Tibial nerve (tissue), 4 donors: ENCODE results near the gene ANKRD39. TPM values are rescaled to one million over a fixed set of nuclear protein-coding genes. Genes with fewer than 3 reads are reported as not detected.
A peak's percentile ranks its signal among the peaks of the same experiment; 100 is the strongest.

ENCODE experiments used
- DNase-seq, 2 donors: peaks; one replicate each; pipeline ENCODE4 v3.0.0-alpha.2; 2019; ENCODE audit warnings: low spot score in 2 of 2
- H3K27ac ChIP-seq, 4 donors: fragments of 200-600 bp; sonication (generic) in 3 of 4; one replicate each; pipeline ENCODE4 v1.5.1; 2017 to 2019; ENCODE audit warnings: mild to moderate bottlenecking in 1 of 4
- H3K27me3 ChIP-seq, 2 donors: fragments of 200-600 bp; sonication (generic) in 1 of 2; one replicate each; pipeline versions ENCODE4 v1.5.1 to v1.6.0; 2017 to 2019
- H3K36me3 ChIP-seq, 3 donors: fragments of 200-600 bp; sonication (generic); one replicate each; pipeline ENCODE4 v1.5.1; 2018 to 2019
- H3K4me1 ChIP-seq, 4 donors: fragments of 200-600 bp; sonication (generic) in 3 of 4; one replicate each; pipeline ENCODE4 v1.5.1; 2017 to 2019
- H3K4me3 ChIP-seq, 4 donors: fragments of 200-600 bp; sonication (generic) in 3 of 4; one replicate each; pipeline ENCODE4 v1.5.1; 2017 to 2019; ENCODE audit warnings: mild to moderate bottlenecking in 1 of 4, moderate library complexity in 1 of 4
- H3K9me3 ChIP-seq, 4 donors: fragments of 200-600 bp; sonication (generic) in 3 of 4; one replicate each; pipeline ENCODE4 v1.5.1; 2017 to 2019
- CTCF ChIP-seq, 5 experiments: fragments of 200-600 bp in 3 of 5; fragments of 450-650 bp in 2 of 5; sonication (generic) in 3 of 5; IDR thresholded peaks; one replicate each; pipeline ENCODE4 v1.5.1; 2016 to 2019; ENCODE audit warnings: antibody characterized with exemption in 5 of 5, mild to moderate bottlenecking in 3 of 5, moderate library complexity in 2 of 5
- EP300 ChIP-seq, 2 donors: sonication (generic); formaldehyde crosslinking; IDR thresholded peaks; one replicate each; pipeline ENCODE4 v1.6.1; 2017; ENCODE audit warnings: antibody characterized with exemption in 2 of 2, mild to moderate bottlenecking in 1 of 2
- POLR2A ChIP-seq, 2 donors: fragments of 450-650 bp; IDR thresholded peaks; one replicate each; pipeline ENCODE4 v1.6.1; 2017; ENCODE audit warnings: antibody characterized with exemption in 2 of 2, mild to moderate bottlenecking in 2 of 2, moderate library complexity in 2 of 2
- WGBS, 2 donors: methylation state at CpG; one replicate each; pipeline ENCODE4 v1.1.5; 2018; 5-methylcytosine and 5-hydroxymethylcytosine counted together
- total RNA-seq, 4 donors: library from RNA; depleted of rRNA; stranded (reverse); fragments of >200 nt; gene quantifications; one replicate each; pipeline ENCODE4 v1.1.0, GENCODE V29; 2016

The ANKRD39 gene
- total RNA-seq, 4 donors from 2014 or later, result 13.8 to 23.7 (median 19.5) TPM

- H3K36me3 ChIP-seq, result peaks cover 0 to 76% (median 8%) of the 10 kb centered on the region in 3 donors
- H3K4me1 ChIP-seq, result no peaks in the 10 kb centered on the region
- TF ChIP-seq EP300 (IDR thresholded peaks at IDR 0.05) (no peak), CTCF (IDR thresholded peaks at IDR 0.05) (no peak), POLR2A (IDR thresholded peaks at IDR 0.05) (no peak)
- DNase-seq, result no peak
- no peaks in the 10 kb centered on the region for H3K9me3 ChIP-seq
- 91 to 98% methylated on average over 5 of the region's 5 CpGs for WGBS, 2 donors
- H3K27ac ChIP-seq, result no peak overlapping the region
- no peak overlapping the region for H3K4me3 ChIP-seq
- H3K27me3 ChIP-seq, result no peaks in the 10 kb centered on the region
Measured at GRCh38 chr2:96846825-96847224, 11.0 kb downstream of the ANKRD39 start.

- 74 to 75% methylated on average over 16 to 17 of the region's 17 CpGs for WGBS, 2 donors
- H3K36me3 ChIP-seq, result peaks cover 0 to 70% (median under 1%) of the 10 kb centered on the region in 3 donors
- no peaks in the 10 kb centered on the region for H3K9me3 ChIP-seq
- no peak overlapping the region for H3K27ac ChIP-seq
- peaks cover 0 to 7% (median 2%) of the 10 kb centered on the region in 4 donors for H3K4me1 ChIP-seq
- no peaks in the 10 kb centered on the region for H3K27me3 ChIP-seq
- no peak overlapping the region for H3K4me3 ChIP-seq
- TF ChIP-seq CTCF (IDR thresholded peaks at IDR 0.05) (no peak), EP300 (IDR thresholded peaks at IDR 0.05) (no peak), POLR2A (IDR thresholded peaks at IDR 0.05) (no peak)
- no peak for DNase-seq
Measured at GRCh38 chr2:96844405-96844808, 13.4 kb downstream of the ANKRD39 start.

DNA sequence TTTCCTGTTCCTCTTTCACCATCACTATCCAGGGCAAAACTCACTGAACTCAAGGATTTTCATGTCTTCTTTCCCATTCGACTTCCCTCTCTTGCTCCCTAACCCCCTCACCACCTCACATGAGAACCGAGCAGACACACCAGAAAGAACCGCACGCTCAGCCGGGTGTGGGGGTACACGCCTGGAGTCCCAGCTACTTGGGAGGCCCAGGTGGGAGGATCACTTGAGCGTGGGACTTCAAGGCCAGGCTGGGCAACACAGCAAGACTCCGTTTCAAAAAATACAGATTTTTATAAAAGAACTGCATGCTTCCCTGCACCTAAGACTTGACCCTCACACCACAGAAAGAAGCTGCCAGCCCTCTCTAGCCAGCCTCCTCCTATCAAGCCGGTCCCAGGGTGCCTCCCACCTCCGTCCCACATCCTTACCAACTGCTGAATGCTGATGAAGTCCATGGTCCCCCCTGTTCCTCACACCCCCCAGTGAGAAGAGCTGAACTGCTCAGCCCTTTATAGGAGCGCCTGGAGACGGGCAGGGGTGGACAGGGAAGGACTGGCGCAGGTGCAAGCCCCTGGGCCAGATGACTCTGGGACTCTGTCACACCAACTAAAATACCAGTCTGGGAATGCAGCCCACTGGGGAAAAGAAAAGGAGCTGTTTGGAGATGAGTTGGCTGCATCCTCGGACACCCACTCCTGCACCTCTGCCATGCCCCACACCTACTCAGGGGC is 14.1 kb downstream of the ANKRD39 start, which contains the start of gene ANKRD23:
Gene ANKRD23 (minus strand): TSS at position 484 of the 731 bp plus-strand sequence. CDS start 29 bp downstream, at position 455.
- Histone ChIP-seq H3K4me1 (peaks cover 0 to 13% (median 3%) of the 10 kb centered on the region in 4 donors), H3K4me3 (no peak within 1 kb of the TSS), H3K27ac (no peak within 1 kb of the TSS), H3K36me3 (peaks cover 0 to 70% (median 0%) of the 10 kb centered on the region in 3 donors), H3K9me3 (no peaks in the 10 kb centered on the region), H3K27me3 (no peaks in the 10 kb centered on the region)
- no peak for TF ChIP-seq CTCF (IDR thresholded peaks at IDR 0.05)
- TF ChIP-seq POLR2A (IDR thresholded peaks at IDR 0.05), result no peak
- TF ChIP-seq EP300 (IDR thresholded peaks at IDR 0.05), result no peak
- DNase-seq, result no peak
- WGBS, 2 donors, result 90 to 91% methylated on average over 14 of the region's 14 CpGs

DNA sequence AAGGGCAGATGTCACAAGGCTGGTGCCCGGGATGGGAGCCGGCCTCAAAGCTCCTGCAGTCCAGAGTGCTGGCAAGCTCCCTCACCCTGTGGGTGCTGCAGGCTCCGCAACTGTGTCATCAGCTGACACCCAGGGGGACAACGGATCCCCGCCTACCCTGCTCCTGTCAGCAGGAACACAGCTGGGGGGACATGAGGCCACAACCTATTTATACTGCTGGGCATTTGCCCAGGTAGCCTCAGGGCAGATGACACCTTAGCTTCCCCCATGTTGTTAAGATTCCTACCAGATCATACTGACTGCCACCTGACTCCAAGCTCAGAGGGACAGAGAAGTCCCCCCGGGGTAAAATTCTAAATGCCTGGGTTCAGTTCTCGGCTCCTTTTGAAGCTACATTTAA is 15.2 kb downstream of the ANKRD39 start:
- Histone ChIP-seq H3K27ac (peak overlapping the region in 1 of 4 donors; percentile 24), H3K4me1 (peaks cover 0 to 13% (median 3%) of the 10 kb centered on the region in 4 donors), H3K36me3 (peaks cover 0 to 70% (median 0%) of the 10 kb centered on the region in 3 donors), H3K27me3 (no peaks in the 10 kb centered on the region), H3K9me3 (no peaks in the 10 kb centered on the region), H3K4me3 (no peak overlapping the region)
- no peak for TF ChIP-seq CTCF (IDR thresholded peaks at IDR 0.05)
- TF ChIP-seq POLR2A (IDR thresholded peaks at IDR 0.05), result no peak
- no peak for TF ChIP-seq EP300 (IDR thresholded peaks at IDR 0.05)
- DNase-seq, result no peak
- 65 to 72% methylated on average over 6 to 7 of the region's 7 CpGs for WGBS, 2 donors
